ENCODE data around the gene MAG. TPM values are rescaled to one million over a fixed set of nuclear protein-coding genes. Genes with fewer than 3 reads are reported as not detected.

Gene MAG
- total RNA-seq, 4 donors from 2014 or later = 0.91 to 15.1 TPM; not detected in 2

- Histone ChIP-seq H3K27me3 (no peaks in the 10 kb centered on the region), H3K27ac (no peak overlapping the region), H3K4me3 (peak overlapping the region in 1 of 2 donors; percentile 34), H3K36me3 (no peaks in the 10 kb centered on the region), H3K4me1 (no peaks in the 10 kb centered on the region), H3K9me3 (no peaks in the 10 kb centered on the region)
- intact Hi-C loops (cut with DNase I; ENCODE audit: low total_unique reads) = no loop called here
- no peak for DNase-seq
- TF ChIP-seq, protein P1, sequence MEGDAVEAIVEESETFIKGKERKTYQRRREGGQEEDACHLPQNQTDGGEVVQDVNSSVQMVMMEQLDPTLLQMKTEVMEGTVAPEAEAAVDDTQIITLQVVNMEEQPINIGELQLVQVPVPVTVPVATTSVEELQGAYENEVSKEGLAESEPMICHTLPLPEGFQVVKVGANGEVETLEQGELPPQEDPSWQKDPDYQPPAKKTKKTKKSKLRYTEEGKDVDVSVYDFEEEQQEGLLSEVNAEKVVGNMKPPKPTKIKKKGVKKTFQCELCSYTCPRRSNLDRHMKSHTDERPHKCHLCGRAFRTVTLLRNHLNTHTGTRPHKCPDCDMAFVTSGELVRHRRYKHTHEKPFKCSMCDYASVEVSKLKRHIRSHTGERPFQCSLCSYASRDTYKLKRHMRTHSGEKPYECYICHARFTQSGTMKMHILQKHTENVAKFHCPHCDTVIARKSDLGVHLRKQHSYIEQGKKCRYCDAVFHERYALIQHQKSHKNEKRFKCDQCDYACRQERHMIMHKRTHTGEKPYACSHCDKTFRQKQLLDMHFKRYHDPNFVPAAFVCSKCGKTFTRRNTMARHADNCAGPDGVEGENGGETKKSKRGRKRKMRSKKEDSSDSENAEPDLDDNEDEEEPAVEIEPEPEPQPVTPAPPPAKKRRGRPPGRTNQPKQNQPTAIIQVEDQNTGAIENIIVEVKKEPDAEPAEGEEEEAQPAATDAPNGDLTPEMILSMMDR (IDR thresholded peaks at IDR 0.05) = no peak
- TF ChIP-seq POLR2A (IDR thresholded peaks at IDR 0.05) = no peak
These were observed 18.4 kb downstream of the MAG start for GRCh38 chr19:35310331-35310730.

GRCh38 chr19:35310811-35311465, 19.0 kb downstream of the MAG start:
- Histone ChIP-seq H3K4me3 (peak overlapping the region in 1 of 2 donors; percentile 34), H3K9me3 (no peaks in the 10 kb centered on the region), H3K27me3 (no peaks in the 10 kb centered on the region), H3K36me3 (no peaks in the 10 kb centered on the region), H3K27ac (no peak overlapping the region), H3K4me1 (no peaks in the 10 kb centered on the region)
- no peak for TF ChIP-seq POLR2A (IDR thresholded peaks at IDR 0.05)
- TF ChIP-seq, protein P1 (IDR thresholded peaks at IDR 0.05) = no peak
- intact Hi-C loops (cut with DNase I; ENCODE audit: low total_unique reads) = no loop called here
- DNase-seq = no peak

DNA sequence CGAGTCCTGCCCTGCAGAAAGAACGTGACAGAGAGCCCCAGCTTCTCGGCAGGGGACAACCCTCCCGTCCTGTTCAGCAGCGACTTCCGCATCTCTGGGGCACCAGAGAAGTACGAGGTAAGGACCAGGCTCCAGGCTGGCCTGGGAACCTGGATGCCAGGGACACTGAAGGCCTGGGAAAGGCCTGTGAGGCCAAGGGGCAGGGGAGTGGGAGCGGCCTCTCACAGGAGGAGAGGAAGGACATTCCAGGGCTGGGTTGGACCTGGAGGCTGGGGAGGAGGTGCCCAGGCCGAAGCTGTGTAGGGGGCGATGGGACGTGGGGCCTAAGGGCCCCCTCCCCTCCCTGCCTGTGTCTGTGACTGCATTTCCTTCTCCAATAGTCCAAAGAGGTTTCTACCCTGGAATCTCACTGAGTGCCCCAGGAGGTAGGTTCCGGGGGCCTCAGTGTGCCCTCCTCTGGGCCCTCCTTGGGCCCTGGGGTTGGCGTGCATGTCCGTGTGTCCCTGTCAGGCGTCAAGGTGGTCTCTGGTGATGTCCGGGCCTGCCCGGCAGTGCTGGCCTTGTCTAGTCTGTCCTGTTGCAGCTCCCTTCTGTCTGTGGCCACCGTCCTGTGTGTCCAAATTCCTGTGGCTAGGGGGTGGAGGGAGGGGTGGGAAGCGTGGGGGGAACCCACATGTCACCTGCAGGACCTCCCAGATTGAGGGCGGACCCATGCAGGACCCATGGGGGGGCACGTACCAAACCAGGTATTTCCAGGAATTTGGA, 20.1 kb downstream of the MAG start:
- no peak overlapping the region for H3K27ac ChIP-seq

GRCh38 chr19:35313587-35313986, 21.6 kb downstream of the MAG start:
- H3K36me3 ChIP-seq = no peaks in the 10 kb centered on the region
- TF ChIP-seq, protein P1 (IDR thresholded peaks at IDR 0.05) = no peak
- no peak for TF ChIP-seq POLR2A (IDR thresholded peaks at IDR 0.05)
- intact Hi-C loops (cut with DNase I; ENCODE audit: low total_unique reads) = no loop called here
- no peak overlapping the region for H3K4me3 ChIP-seq
- H3K4me1 ChIP-seq = no peaks in the 10 kb centered on the region
- DNase-seq = no peak
- no peaks in the 10 kb centered on the region for H3K27me3 ChIP-seq
- no peaks in the 10 kb centered on the region for H3K9me3 ChIP-seq
- no peak overlapping the region for H3K27ac ChIP-seq

More for the DNA sequence above, 20.1 kb downstream of the MAG start:
- no peaks in the 10 kb centered on the region for H3K9me3 ChIP-seq
- intact Hi-C loops (cut with DNase I; ENCODE audit: low total_unique reads) = no loop called here
- no peaks in the 10 kb centered on the region for H3K4me1 ChIP-seq
- H3K27me3 ChIP-seq = no peaks in the 10 kb centered on the region
- peak overlapping the region in 1 of 2 donors; percentile 18 for H3K4me3 ChIP-seq
- no peak for DNase-seq
- H3K36me3 ChIP-seq = no peaks in the 10 kb centered on the region
- TF ChIP-seq, protein P1 (IDR thresholded peaks at IDR 0.05) = no peak
- TF ChIP-seq POLR2A (IDR thresholded peaks at IDR 0.05) = no peak

DNA sequence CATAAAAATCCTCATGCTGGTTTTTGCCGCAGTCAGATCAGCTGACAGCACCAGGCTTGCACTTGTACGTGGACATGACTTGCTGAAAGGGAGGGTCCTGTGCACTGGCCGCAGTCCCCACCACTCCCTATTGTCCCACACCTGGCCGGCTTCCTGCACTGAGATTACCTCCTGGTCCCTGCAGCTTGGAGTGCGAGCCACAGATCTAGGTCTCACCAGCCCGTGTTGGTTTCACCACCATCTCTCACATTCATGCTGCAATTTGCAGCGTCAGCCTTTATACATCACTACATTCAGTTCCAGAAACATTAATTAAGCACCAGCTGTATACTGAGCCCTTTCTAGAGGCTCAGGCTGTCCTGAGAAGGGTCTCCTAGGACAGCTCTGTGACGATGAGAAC, 22.1 kb downstream of the MAG start:
- H3K27me3 ChIP-seq = no peaks in the 10 kb centered on the region
- intact Hi-C loops (cut with DNase I; ENCODE audit: low total_unique reads) = no loop called here
- no peak for TF ChIP-seq POLR2A (IDR thresholded peaks at IDR 0.05)
- TF ChIP-seq, protein P1 (IDR thresholded peaks at IDR 0.05) = no peak

More for the DNA sequence above, 22.1 kb downstream of the MAG start:
- Histone ChIP-seq H3K4me1 (no peaks in the 10 kb centered on the region), H3K4me3 (no peak overlapping the region), H3K27ac (no peak overlapping the region), H3K9me3 (no peaks in the 10 kb centered on the region), H3K36me3 (no peaks in the 10 kb centered on the region)
- DNase-seq = no peak

Measured in uterus (tissue), 4 donors.